ENCODE measurements around the gene XPR1.

DNA sequence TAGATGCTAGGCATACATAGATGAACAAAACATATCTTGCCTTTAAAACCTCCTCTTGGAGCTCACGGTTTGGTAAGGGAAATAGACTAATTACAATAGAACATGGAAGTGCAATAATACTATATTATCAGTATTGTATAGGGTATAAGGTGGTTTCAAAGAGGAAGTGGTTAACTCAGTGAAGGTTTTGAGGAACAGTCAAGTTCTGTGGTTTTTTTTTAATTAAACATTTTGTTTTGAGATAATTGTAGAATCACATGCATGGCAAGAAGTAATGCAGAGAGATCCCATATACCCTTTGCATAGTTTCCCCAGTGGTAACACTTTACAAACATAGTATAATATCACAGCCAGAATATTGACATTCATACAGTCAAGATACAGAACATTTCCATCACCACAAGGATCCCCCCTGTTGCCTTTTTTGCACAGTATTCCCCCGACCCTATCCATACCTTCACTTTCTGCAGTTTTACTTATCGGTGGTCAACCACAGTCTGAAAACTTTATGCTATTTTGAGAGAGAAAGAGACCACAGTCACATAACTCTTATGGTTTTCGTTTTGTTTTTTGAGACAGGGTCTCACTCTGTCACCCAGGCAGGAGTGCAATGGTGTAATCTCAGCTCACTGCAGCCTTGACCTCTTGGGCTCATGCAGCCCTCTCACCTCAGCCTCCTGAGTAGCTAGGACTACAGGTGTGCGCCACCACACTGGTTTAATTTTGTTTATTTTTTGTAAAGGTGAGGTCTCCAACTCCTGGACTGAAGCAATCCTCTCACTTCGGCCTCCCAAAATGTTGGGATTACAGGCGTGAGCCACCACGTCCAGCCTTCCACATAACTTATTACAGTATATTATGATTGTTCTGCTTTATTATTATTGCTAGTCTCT lies 220.4 kb downstream of the XPR1 start:
- no peak for TF ChIP-seq EZH2 (IDR thresholded peaks at IDR 0.05; ENCODE audit: low read depth)
- no peak for TF ChIP-seq CTCF (conservative IDR thresholded peaks at IDR 0.05)

Data from PC-9 (cell line).